Muscle layer of duodenum (tissue), 2 donors: ENCODE results near the gene INPP4B.

ENCODE experiments used
- H3K27ac ChIP-seq: one replicate; pipeline ENCODE4 v1.7.0; 2013; ENCODE audit warnings: mild to moderate bottlenecking, low read length
- H3K27me3 ChIP-seq: one replicate; pipeline ENCODE4 v1.7.0; 2013; ENCODE audit warnings: low read depth, mild to moderate bottlenecking, control low read depth, low read length
- H3K36me3 ChIP-seq, 2 donors: one replicate each; pipeline ENCODE4 v1.7.0; 2013; ENCODE audit warnings: low read length in 2 of 2, control low read depth in 1 of 2, mild to moderate bottlenecking in 1 of 2; ENCODE audit not compliant: insufficient read depth in 2 of 2, control insufficient read depth in 1 of 2
- H3K4me1 ChIP-seq, 2 donors: one replicate each; pipeline ENCODE4 v1.7.0; 2013; ENCODE audit warnings: low read length in 2 of 2, mild to moderate bottlenecking in 2 of 2, control low read depth in 1 of 2, moderate library complexity in 1 of 2; ENCODE audit not compliant: insufficient read depth in 2 of 2, control insufficient read depth in 1 of 2
- H3K4me3 ChIP-seq, 2 donors: one replicate each; pipeline ENCODE4 v1.7.0; 2013; ENCODE audit warnings: low read length in 2 of 2, low read depth in 1 of 2, mild to moderate bottlenecking in 1 of 2
- H3K9me3 ChIP-seq, 2 donors: one replicate each; pipeline ENCODE4 v1.7.0; 2013; ENCODE audit warnings: low read length in 2 of 2, control low read depth in 1 of 2, mild to moderate bottlenecking in 1 of 2; ENCODE audit not compliant: control insufficient read depth in 1 of 2
- donor health status: healthy.

The INPP4B gene

GRCh38 chr4:142858446-142858845 is 12.3 kb upstream of the INPP4B start:
- Histone ChIP-seq H3K9me3 (no peaks in the 10 kb centered on the region), H3K36me3 (no peaks in the 10 kb centered on the region), H3K4me1 (no peaks in the 10 kb centered on the region), H3K27ac (no peak overlapping the region), H3K27me3 (no peaks in the 10 kb centered on the region), H3K4me3 (no peak overlapping the region)

DNA sequence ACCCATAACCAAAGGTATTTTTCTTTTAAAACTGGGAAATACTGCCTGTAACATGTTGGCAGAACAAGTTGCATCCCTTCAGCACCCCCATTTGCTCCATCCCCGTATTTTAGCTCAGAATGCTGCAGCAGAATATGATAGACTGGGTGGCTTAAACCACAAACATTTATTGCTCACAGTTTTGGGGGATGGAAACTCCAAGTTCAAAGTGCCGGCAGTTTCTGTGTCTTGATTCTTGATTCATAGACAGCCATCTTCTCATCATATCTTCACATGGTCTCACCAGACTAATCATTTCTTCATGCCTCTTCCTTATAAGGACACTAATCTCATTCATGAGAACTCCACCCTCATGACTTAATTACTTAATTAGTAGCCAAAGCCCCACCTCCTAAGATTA is 10.5 kb upstream of the INPP4B start:
- H3K27ac ChIP-seq: no peak overlapping the region
- no peak overlapping the region for H3K4me3 ChIP-seq
- H3K27me3 ChIP-seq: no peaks in the 10 kb centered on the region
- no peaks in the 10 kb centered on the region for H3K36me3 ChIP-seq
- H3K4me1 ChIP-seq: no peaks in the 10 kb centered on the region
- no peaks in the 10 kb centered on the region for H3K9me3 ChIP-seq

DNA sequence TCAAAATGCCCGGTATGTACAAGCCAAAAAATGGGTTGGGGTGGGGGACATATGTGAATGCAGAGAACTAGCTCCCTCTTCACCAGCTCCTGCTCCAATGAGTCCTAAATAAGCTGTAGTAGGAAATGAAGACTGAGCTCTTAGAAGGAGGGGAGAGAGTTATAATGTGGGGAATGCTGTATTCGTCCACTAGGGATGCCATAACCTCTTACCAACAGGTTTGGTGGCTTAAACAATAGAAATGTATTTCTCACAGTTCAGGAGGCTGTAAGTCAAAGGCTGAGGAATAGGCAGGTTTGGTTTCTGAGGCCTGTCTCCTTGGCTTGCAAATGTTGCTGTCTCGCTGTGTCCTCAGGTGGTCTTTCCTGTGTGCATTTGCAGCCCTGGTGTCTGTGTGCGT is 4.4 kb upstream of the INPP4B start:
- no peak overlapping the region for H3K27ac ChIP-seq
- H3K36me3 ChIP-seq: no peaks in the 10 kb centered on the region
- H3K4me1 ChIP-seq: peaks cover 0 to 3% of the 10 kb centered on the region in 2 donors
- H3K4me3 ChIP-seq: no peak overlapping the region
- H3K27me3 ChIP-seq: no peaks in the 10 kb centered on the region
- no peaks in the 10 kb centered on the region for H3K9me3 ChIP-seq

DNA sequence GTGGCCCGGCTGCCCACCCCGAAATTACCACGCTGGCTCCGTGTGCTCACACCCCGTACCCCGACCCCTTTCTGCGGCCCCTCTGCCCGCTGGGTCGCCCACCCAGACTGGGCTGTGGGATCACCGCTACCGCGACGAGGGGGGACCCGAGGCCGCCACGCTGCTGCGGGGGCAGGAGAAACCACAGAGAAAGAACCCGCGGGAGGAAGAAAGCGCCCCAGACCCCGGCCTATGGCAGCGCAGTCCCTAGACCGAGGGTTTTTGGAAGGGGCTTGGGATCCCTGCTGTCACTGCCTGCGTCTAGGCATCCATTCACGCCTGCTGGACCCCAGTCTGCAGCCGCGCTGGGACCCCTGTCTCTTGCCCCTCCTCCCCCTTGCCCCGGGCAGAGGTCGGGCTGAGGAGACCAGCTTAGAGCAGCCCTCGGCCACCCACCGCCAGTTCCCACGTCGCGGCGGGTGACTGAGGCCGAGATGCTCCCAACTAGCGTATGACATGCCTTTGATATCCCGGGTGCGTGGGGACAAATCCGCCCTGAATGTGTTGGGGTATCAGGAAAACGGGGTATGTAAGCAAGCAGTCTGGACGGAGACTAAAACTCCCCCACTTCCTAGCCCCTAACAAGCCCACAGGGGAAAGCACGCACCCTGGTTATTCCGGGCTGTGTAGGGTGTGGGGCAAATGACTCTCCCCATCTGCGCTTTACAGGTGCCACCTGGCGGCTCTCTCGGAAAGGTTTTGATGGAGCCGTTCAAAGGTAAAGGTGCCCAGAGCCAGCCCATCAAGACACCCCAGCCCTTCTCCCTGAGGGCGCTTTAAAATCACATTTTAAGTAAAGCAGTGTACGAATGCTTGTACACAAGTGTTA is 862 bp upstream of the INPP4B start:
- peaks cover 0 to 8% of the 10 kb centered on the region in 2 donors for H3K4me1 ChIP-seq
- no peaks in the 10 kb centered on the region for H3K36me3 ChIP-seq
- H3K27ac ChIP-seq: no peak overlapping the region
- no peaks in the 10 kb centered on the region for H3K9me3 ChIP-seq
- peak overlapping the region; percentile 78 to 89 for H3K4me3 ChIP-seq
- no peaks in the 10 kb centered on the region for H3K27me3 ChIP-seq

DNA sequence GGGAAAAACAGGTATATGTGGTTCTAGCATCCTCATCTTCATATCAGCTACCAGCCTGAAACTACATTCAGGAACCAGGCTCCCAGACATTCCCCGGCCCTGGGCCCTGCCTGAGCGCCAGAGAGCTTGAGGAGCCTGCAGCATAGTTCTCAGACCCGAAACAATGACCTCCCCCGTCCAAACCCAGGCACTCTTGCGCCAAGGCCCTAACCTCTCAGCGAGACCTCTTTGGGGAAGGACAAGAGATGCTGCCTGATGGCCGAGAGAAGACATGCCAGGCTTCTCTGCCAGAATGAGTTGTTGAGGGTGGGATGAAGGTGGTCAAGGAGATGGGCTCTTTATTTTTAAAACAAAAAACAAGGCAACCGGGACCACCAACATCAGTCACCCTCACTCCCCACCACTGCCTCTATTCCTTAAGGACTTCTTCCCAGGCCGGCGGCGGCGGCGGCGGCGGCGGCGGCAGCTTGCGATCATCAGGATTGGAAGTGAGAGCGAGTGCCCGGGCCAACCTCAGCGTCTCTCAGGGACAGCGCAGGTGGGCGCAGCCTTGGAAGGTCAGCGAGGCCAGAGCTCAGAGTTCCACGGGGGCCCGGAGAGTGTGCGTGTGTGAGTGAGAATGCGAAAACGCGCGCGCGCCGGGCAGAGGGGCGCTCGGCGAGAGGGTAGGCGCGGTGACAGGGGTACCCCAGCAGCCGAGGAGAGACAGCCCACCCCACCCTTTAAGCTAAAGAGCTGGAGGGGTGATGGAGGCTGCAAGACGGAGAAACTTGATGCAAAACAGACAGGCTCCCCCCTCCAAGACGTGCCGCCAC is 601 bp downstream of the INPP4B start:
- peak overlapping the region; percentile 41 for H3K27ac ChIP-seq
- no peaks in the 10 kb centered on the region for H3K36me3 ChIP-seq
- H3K4me3 ChIP-seq: peak overlapping the region; percentile 78 to 89
- H3K9me3 ChIP-seq: no peaks in the 10 kb centered on the region
- H3K27me3 ChIP-seq: no peaks in the 10 kb centered on the region
- H3K4me1 ChIP-seq: peaks cover 0 to 8% of the 10 kb centered on the region in 2 donors

GRCh38 chr4:142844782-142845181 is 1.3 kb downstream of the INPP4B start:
- Histone ChIP-seq H3K27me3 (no peaks in the 10 kb centered on the region), H3K9me3 (no peaks in the 10 kb centered on the region), H3K36me3 (no peaks in the 10 kb centered on the region), H3K4me3 (peak overlapping the region; percentile 78 to 89), H3K4me1 (peaks cover 0 to 8% of the 10 kb centered on the region in 2 donors), H3K27ac (no peak overlapping the region)

DNA sequence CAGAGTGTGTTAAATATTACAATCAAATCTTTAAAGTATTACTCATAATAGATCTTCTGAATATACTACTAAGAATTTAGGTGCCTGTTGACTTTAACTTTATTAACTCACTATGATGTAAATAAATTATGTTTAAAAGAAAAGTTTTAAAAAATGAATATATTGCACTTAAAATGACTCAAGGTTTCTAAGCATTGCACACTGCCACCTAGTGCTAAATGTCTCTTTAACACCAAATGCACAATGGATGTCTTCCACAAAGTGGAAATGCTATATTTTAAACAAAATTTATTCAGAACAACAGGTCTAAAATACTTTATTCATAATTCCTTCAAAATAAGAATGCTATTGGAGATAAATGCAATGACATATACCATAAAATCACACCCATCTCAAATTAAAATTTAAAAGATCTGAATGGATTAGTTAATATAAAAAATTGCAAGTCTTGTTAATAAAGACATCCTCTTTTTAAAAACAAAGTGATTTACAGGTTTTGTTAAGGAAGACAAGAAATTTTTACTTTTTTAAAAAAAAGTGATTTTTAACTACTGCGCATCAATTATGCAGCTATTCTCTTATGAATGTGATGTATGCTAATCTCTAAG is 5.5 kb downstream of the INPP4B start:
- H3K9me3 ChIP-seq: no peaks in the 10 kb centered on the region
- H3K4me3 ChIP-seq: no peak overlapping the region
- H3K27me3 ChIP-seq: no peaks in the 10 kb centered on the region
- no peaks in the 10 kb centered on the region for H3K36me3 ChIP-seq
- no peak overlapping the region for H3K27ac ChIP-seq
- peaks cover 0 to 6% of the 10 kb centered on the region in 2 donors for H3K4me1 ChIP-seq

DNA sequence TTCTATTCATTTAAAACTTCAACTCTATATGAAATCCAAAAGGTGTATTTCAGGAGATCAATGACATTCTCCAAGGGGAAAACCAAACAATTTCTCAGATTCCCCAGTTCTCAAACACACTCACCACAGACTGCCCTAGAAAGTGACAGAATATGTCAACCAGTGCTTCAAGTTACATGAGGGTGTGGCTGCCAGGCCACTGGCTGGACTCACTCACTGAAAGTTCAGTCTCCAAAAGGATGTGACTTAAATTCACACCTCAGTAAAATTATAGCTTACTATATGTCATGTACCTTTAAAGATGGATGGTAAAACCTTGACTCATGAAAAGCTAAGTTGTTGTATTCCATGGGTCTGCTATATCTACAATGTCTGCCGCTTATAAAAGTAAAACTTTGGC is 7.3 kb downstream of the INPP4B start:
- Histone ChIP-seq H3K27me3 (no peaks in the 10 kb centered on the region), H3K27ac (no peak overlapping the region), H3K9me3 (no peaks in the 10 kb centered on the region), H3K4me1 (no peaks in the 10 kb centered on the region), H3K36me3 (no peaks in the 10 kb centered on the region), H3K4me3 (no peak overlapping the region)

DNA sequence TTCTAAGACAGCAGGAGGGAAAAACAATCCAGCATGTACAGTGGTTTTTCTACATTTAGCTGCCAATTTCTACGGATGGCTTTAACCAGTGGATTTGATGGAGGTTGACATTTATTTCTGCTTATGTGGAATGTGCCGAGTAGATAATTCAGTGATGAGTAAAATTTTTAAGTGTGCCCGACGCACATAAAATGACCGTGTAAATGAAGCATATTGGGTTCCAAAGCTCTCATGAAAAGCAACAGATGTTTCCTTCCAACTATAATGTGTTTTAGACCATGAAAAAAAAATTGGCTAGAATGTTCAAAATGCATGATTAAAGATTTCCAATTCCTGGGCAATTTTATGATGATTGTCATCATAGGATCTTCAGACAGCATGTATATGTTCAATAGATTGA is 14.1 kb downstream of the INPP4B start:
- Histone ChIP-seq H3K9me3 (no peaks in the 10 kb centered on the region), H3K36me3 (no peaks in the 10 kb centered on the region), H3K27me3 (no peaks in the 10 kb centered on the region), H3K4me1 (no peaks in the 10 kb centered on the region), H3K4me3 (no peak overlapping the region), H3K27ac (no peak overlapping the region)

- Histone ChIP-seq H3K4me1 (no peaks in the 10 kb centered on the region), H3K4me3 (no peak overlapping the region), H3K9me3 (no peaks in the 10 kb centered on the region), H3K27ac (no peak overlapping the region), H3K27me3 (no peaks in the 10 kb centered on the region), H3K36me3 (no peaks in the 10 kb centered on the region)
Observed at GRCh38 chr4:142826503-142827241, 19.4 kb downstream of the INPP4B start.

DNA sequence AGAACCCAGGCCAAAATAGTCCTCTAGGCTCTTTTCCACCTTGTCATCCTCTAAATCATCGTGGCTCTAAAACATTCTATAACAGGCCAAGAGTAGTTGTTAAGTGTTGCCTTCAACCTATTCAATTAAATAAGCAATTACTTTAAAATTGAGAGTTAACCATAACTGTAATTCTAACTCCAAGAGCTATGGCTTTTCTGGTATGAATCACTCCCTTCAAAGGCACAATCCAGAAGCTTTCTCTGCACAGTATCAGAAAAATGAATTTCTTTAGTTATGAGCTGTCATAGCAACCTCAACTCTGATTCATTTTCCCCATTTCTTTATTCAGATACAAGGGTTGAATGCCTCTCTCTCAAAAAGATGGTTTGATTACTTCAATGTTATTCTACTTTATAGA is 21.7 kb downstream of the INPP4B start:
- no peaks in the 10 kb centered on the region for H3K36me3 ChIP-seq
- H3K27ac ChIP-seq: no peak overlapping the region

More for the DNA sequence above, 21.7 kb downstream of the INPP4B start:
- H3K27me3 ChIP-seq: no peaks in the 10 kb centered on the region
- H3K9me3 ChIP-seq: no peaks in the 10 kb centered on the region
- H3K4me3 ChIP-seq: no peak overlapping the region
- no peaks in the 10 kb centered on the region for H3K4me1 ChIP-seq
